A673 (cell line): ENCODE measurements around the gene CYP11A1.

Experiments used
- CTCF ChIP-seq: fragments of 300-800, 200-600 bp; sonication (generic); conservative IDR thresholded peaks from 2 replicates; pipeline ENCODE4 v1.5.1; 2017; ENCODE audit warnings: low read depth, mild to moderate bottlenecking, antibody characterized with exemption, low read length, moderate library complexity, mixed read lengths
- EZH2 ChIP-seq: fragments of 200-600 bp; sonication (generic); IDR thresholded peaks from 2 replicates; pipeline ENCODE4 v1.6.1; 2017; ENCODE audit warnings: borderline replicate concordance, low read depth, mild to moderate bottlenecking, mixed read lengths, antibody characterized with exemption, low read length; ENCODE audit not compliant: poor library complexity, severe bottlenecking

- TF ChIP-seq CTCF (no peak), EZH2 (no peak)
Observed at GRCh38 chr15:74340150-74340549, 27.3 kb downstream of the CYP11A1 start.
